Stimulated activated naive B cell treated with anti-CD40 and anti-IgM and Interleukin-4, amounts not matched to agents 10 μg/mL and 1 μg/mL and 100 μg/mL, for 72 hours (primary cell): ENCODE measurements around the gene KHNYN.
"Not testable (repeated sequence)": the region's sequence is repeated elsewhere in the genome, so short reads cannot be mapped to it uniquely, and the experiment has no call there.

Experiments
- ATAC-seq, 2 donors: fragments of 150-1000 bp; cut with Tn5 transposase; replicated peaks; 2 replicates each; pipeline ENCODE4 v1.10.0; 2021; ENCODE audit warnings: moderate library complexity in 1 of 2
- DNase-seq: peaks from one replicate; pipeline ENCODE4 v3.0.0; 2021
- H3K27ac Mint-ChIP-seq: one replicate; pipeline ENCODE4 v1.8.0; 2022; ENCODE audit warnings: mild to moderate bottlenecking, mixed read lengths
- H3K27me3 Mint-ChIP-seq, 2 donors: one replicate each; pipeline ENCODE4 v1.8.0; 2022; ENCODE audit warnings: mixed read lengths in 2 of 2
- H3K36me3 Mint-ChIP-seq, 2 donors: one replicate each; pipeline ENCODE4 v1.8.0; 2022; ENCODE audit warnings: mixed read lengths in 2 of 2, mild to moderate bottlenecking in 1 of 2
- H3K4me1 Mint-ChIP-seq, 2 donors: one replicate each; pipeline ENCODE4 v1.8.0; 2022; ENCODE audit warnings: mixed read lengths in 2 of 2, mild to moderate bottlenecking in 1 of 2
- H3K4me3 Mint-ChIP-seq, 2 donors: one replicate each; pipeline ENCODE4 v1.8.0; 2022; ENCODE audit warnings: mild to moderate bottlenecking in 2 of 2, mixed read lengths in 2 of 2, moderate library complexity in 1 of 2
- H3K9me3 Mint-ChIP-seq, 2 donors: one replicate each; pipeline ENCODE4 v1.8.0; 2022; ENCODE audit warnings: mixed read lengths in 2 of 2, mild to moderate bottlenecking in 1 of 2

Gene KHNYN

DNA sequence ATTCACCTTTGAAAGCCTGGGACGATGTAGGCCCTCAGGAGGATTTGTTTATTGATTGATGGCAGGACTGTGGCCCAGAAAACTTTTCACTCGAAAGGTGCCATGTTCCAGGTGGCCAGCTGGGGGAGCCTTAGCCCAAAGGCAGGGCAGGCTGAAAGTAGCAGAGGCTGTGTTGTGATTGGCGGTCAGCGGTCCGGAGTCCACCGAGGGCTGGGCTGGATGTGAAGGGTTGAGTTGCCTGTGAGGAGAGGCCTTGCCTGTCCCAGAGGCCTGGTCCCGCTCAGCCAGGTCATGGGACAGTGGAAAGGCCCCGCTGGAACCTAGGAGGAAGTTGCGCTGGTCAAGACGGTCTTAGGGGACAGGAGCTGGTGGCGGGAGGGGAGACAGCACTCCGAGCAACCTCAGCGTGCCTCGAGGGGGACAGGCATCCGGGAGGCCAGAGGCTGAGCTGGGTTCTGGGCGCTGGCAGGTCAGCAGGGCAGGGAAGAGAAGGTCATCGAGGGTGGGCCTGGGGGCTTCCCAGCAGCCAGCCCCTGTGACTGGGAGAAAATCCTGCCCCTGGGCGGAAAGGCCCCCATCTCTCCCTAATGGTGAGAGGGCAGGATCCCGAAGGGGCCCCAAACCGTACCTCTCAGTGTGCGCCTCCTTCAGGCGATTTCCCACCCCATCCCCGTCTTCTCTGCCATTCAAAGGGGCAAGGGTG is 52.0 kb downstream of the KHNYN start:
- DNase-seq (peak; percentile 42), ATAC-seq (peak; percentile 85 to 88)
- Mint-ChIP-seq H3K4me3 (peak overlapping the region; percentile 80 to 81), H3K27me3 (peaks cover 3 to 6% of the 10 kb centered on the region in 2 donors), H3K4me1 (peaks cover 16 to 21% of the 10 kb centered on the region in 2 donors), H3K9me3 (peaks cover 0 to 1% of the 10 kb centered on the region in 2 donors), H3K36me3 (peaks cover 0 to 3% of the 10 kb centered on the region in 2 donors), H3K27ac (peak overlapping the region; percentile 72)

GRCh38 chr14:24482699-24483303 is 53.0 kb downstream of the KHNYN start:
- not testable (repeated sequence) for H3K27ac Mint-ChIP-seq, H3K27me3 Mint-ChIP-seq, ATAC-seq, H3K36me3 Mint-ChIP-seq, H3K9me3 Mint-ChIP-seq, H3K4me3 Mint-ChIP-seq, DNase-seq
- peaks cover 16 to 21% of the 10 kb centered on the region in 2 donors for H3K4me1 Mint-ChIP-seq

- Mint-ChIP-seq H3K27ac (no peak overlapping the region), H3K36me3 (peaks cover 0 to 2% of the 10 kb centered on the region in 2 donors), H3K27me3 (peaks cover 3 to 6% of the 10 kb centered on the region in 2 donors), H3K9me3 (peaks cover 0 to under 1% of the 10 kb centered on the region in 2 donors), H3K4me3 (no peak overlapping the region), H3K4me1 (peaks cover 14 to 21% of the 10 kb centered on the region in 2 donors)
- ATAC-seq (peak; percentile 56 to 57), DNase-seq (no peak)
These were observed 54.0 kb downstream of the KHNYN start for GRCh38 chr14:24483604-24484252.
